Panc1 (cell line): ENCODE measurements around the gene ZBTB8OS.

ENCODE experiments used
- CTCF ChIP-seq: fragments of 450-650 bp; IDR thresholded peaks from 2 replicates; pipeline ENCODE4 v1.5.1; 2017; ENCODE audit warnings: mild to moderate bottlenecking
- POLR2AphosphoS5 ChIP-seq: IDR thresholded peaks from 2 replicates; pipeline ENCODE4 v1.6.1; 2012; ENCODE audit warnings: mild to moderate bottlenecking, low read depth, low read length, moderate library complexity
- REST ChIP-seq, 2 experiments: IDR thresholded peaks; 2 replicates each; pipeline ENCODE4 v1.6.1; 2011 to 2012; ENCODE audit warnings: low read depth in 2 of 2, control low read depth in 1 of 2, low read length in 1 of 2, mild to moderate bottlenecking in 1 of 2, moderate library complexity in 1 of 2; ENCODE audit not compliant: insufficient read depth in 1 of 2
- SIN3A ChIP-seq: IDR thresholded peaks from 2 replicates; pipeline ENCODE4 v1.6.1; 2012; ENCODE audit warnings: low read depth, mild to moderate bottlenecking, low read length, moderate library complexity, borderline replicate concordance; ENCODE audit not compliant: insufficient read depth

GRCh38 chr1:32676945-32677344 lies 26.6 kb upstream of the ZBTB8OS start:
- TF ChIP-seq CTCF, result no peak
- TF ChIP-seq REST (IDR thresholded peaks at IDR 0.05; ENCODE audit: insufficient read depth in 1 of 2, low read depth in 2 of 2, low read length in 1 of 2), result no peak
- TF ChIP-seq POLR2AphosphoS5, result no peak
- no peak for TF ChIP-seq SIN3A
